HG03139 (cell line): ENCODE data around the gene FLT3.
A peak's percentile ranks its signal among the peaks of the same experiment; 100 is the strongest.
"Not testable (repeated sequence)": the region's sequence is repeated elsewhere in the genome, so short reads cannot be mapped to it uniquely, and the experiment has no call there.

Experiments used
- ATAC-seq: cut with Tn5 transposase; IDR thresholded peaks from one replicate; pipeline ENCODE4 v1.9.1; 2021; ENCODE audit not compliant: unreplicated experiment

FLT3 gene

DNA sequence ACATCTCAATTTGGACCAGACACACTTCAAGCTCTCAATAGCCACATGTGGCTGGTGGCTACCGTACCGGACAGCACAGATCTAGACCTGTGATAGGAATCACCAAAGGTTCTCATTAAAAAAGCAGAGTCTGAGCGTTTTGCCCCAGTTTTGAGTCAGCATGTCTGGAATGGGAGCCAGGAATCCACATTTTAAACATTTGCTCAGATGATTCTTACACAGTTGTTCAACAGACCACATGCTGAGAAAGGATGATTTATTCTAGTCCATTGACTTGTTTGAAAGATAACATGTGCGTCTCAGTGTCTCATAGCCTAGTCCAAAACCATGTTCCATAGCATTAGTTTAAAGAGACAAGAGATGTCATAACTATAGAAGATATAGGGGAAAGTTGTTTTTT is 53.4 kb downstream of the FLT3 start:
- no peak for ATAC-seq

DNA sequence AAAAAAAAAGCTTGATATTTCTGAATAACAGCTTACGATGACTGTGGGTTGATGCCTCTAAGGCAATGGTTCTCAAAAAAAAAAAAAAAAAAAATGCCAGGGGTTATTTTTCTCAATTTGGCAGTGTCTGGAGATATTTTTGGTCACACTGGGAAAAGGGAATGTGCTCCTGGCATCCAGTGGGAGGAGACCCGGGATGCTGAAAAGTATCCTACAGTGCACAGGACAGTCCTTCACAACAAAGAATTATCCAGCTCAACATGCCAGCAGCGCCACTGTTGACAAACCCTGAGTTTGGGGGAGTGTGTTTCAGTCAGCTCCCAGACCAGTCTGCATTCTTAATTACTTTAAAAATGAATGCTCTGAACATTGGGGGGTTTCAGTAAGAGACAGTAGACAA is 54.5 kb downstream of the FLT3 start:
- ATAC-seq, result no peak

DNA sequence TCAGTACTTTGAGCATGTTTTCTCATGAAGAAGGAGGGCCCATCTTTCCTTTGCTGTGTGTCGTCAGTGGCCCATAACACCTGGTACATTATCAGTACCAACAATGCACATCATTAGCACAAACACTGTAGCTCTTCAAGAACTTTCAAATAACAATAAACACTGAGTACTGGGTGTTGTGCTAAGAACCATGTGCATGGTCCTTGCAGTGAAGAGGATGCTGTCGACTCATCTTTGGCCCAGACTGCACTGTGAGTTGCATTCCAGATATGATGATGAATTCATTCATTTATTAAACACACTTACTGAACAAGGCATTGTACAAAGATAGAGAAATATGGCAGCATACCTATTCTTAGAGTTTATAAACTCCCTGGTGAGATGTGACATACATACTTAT is 55.8 kb downstream of the FLT3 start:
- no peak for ATAC-seq

DNA sequence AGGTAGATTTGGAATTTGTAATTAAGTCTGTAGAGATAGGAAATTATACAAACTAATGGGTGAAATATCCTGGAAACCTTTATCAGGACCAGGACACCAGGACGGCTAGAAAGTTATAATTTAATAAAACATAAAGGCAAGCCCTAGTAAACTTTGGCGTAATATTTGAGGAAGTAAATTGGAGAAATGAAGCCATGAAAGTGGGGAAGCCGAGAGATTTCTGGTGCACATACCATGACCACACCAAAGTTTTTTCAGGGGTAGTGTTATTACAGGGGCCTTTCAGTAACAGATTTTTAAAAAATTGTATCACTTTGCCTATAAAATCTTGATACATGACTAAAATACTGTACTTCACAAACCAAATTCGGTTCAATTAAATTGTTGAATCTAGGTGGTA is 57.2 kb downstream of the FLT3 start:
- ATAC-seq, result no peak

DNA sequence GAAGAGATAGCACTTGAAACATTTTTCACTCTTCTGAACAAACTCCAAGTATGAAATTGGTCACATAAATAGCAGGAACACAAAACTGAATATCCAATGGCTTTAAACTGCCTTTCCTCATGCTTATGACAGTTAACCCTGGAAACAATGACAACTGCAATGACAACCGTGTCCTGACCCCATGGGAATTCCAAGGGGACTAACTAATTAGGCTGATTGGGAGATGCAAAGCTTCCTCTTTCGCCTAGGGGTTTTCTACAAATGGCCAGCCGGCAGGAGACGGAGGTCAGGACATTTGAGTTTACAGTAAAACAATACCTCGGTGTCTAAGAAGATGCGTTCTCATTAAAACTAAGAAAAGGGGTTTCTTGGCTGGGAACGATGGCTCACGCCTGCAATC is 58.9 kb downstream of the FLT3 start:
- no peak for ATAC-seq

DNA sequence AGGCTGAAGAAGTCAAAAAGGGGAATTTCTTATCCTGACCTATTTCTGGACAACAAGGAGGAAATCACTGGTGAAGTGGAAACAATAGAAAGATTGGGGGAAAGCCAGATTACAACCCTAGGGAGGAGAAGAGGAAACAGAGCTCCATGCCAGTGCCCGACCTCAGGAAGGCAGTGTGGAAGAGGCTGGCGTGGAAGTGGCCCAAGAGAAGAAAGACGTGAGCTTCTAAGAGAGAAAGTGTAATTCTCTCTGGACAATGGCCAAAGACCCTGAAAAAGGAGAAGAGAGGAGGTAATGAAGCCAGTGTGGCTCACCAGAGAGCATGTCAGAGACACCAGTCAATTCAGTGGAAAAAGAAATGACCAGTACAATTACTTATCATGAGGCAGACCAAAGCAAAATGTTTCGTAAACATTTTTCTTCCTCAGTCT is 59.3 kb downstream of the FLT3 start:
- ATAC-seq, result no peak

DNA sequence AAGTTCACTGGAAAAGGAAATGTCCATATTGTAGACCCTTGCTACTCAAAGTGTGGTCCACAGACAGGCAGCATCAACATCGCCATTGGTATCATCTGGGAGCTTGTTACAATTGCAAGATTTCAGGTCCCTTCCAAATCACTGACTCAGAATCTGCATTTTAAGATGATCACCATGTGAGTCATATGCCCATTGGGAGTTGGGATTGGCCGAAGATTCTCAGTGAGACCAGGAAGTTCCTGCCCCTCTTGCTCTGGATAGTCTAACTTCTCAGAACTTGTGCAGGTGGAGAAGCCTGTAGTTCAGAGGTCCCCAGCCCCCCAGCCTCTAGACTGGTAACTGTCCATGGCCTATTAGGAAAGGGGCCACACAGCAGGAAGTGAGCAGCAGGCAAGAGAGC is 63.0 kb downstream of the FLT3 start:
- ATAC-seq, result no peak

DNA sequence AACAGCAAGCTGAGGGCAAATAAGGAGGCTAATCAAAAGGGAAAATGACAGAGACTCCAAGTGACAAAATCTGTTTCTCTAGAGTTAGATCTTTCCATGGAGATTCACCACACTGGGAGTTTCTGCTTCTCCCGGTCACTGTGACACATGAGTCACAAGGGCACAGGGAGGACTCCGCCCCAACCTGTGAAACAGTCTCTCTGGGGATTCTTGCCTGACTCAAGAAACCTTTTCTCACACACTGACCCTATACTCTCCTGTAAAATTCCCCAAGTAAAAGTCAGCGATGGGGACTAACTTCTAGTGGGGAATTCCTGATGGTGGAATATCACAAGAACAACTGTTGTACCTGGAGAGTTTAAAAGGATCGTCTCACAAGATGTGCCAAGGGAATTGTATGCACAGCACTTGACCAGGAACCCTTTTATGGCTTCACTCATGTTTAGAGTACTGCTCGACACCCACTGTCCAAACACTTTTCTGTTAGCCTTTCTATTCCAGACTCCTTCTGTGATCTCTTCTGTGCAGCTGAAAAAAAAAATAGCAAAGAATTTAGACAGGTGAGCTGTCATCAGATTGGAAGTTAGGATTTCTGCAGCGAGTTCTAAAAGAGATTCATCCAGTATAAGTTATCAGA is 65.1 kb downstream of the FLT3 start:
- ATAC-seq, result no peak

GRCh38 chr13:28033894-28034655 is 66.3 kb downstream of the FLT3 start:
- ATAC-seq, result no peak

DNA sequence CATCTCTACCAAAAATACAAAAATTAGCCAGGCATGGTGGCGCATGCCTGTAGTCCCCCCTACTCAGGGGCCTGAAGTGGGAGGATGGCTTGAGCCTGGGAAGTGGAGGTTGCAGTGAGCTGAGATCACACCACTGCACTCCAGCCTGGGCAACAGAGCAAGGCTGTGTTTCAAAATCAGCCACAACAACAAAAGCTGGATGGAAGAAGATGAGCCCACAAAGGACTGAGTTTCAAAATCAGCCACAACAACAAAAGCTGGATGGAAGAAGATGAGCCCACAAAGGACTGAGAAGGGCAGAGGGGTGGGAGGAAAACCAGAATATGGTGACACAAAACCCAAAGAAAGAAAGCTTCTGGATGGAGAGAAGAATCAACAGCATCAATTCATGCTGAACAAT is 67.9 kb downstream of the FLT3 start:
- ATAC-seq, result not testable (repeated sequence)

DNA sequence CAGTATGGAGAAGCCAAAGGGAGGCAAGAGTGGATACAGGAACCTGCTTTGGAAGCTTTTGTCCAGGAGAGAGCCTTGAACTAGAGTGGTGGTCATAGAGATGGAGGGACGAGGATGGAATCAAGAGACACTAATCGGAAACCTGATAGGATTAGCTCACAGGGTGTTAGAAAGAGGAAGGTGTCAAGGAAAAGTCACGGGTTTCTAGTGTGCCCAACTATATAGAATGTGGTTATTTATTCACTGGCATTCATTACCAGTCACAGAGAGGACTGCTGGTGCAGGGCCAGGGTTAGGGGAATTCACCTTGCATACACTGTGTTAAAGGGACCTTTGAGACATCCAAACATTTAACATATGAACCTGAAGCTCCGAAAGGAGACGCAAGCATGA is 68.5 kb downstream of the FLT3 start:
- no peak for ATAC-seq

- no peak for ATAC-seq
Measured at GRCh38 chr13:28031220-28031895, 69.0 kb downstream of the FLT3 start.

- ATAC-seq, result no peak
Measured at GRCh38 chr13:28027607-28028364, 72.6 kb downstream of the FLT3 start.

DNA sequence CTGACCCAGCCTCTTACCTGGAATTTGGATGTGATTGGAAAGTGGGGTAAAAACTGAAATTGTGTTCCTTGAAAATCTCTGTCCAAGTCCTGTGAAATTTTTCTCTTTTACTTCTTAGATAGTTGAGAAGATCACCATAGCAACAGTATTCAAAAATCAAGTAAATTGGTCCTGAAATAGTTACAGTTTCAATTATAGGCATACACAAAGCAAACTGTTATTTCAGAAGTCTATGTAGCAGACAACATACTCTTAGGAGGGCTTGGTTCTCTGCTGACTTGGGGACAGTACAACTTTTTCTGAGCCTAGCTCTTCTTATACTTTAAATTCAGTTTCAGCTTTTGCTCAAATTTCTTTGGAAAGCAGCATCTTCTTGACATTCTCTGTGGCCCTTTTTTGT is 73.3 kb downstream of the FLT3 start:
- ATAC-seq, result no peak

- ATAC-seq, result no peak
Measured at GRCh38 chr13:28026508-28026907, 73.9 kb downstream of the FLT3 start.

GRCh38 chr13:28022848-28023518 is 77.4 kb downstream of the FLT3 start:
- ATAC-seq, result no peak

DNA sequence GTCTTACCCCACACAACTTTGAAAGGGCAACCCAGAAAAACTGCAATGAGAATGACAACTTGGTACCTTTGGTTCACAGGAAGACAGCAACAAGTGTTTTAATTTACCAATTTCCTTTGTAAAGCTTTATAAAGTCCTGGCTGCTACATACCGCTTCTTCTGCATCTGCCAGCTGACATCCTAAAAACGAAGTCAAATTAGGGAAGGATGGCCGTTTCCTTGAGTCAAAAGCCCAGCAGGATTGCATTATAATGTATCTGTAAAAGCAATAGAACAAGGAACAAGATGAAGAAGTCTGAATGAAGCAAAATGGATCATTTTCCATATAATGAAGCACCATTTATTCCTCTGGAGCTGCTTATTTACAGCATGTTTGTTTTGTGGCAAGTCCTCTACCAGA is 86.1 kb downstream of the FLT3 start:
- no peak for ATAC-seq

DNA sequence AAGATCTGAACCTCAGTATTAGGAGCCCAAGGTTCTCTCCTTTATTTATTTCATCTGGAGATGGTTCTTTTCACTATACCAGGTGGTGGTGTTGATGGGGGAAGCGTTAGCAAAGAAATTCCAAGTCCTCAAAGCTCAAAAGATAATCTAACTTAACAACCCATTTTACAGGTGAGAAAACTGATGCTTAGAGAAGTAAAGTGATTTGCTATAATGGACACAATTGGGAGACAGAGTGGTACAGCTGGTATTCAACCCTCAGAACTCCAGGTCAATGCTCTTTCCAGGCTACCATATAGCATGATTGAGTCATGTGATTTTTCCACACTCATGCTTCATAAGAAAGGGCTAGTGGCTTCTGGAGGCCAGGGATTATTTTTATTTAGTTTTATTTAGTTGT is 86.9 kb downstream of the FLT3 start:
- ATAC-seq, result no peak

GRCh38 chr13:28012896-28013295 is 87.5 kb downstream of the FLT3 start:
- ATAC-seq, result peak; percentile 66

DNA sequence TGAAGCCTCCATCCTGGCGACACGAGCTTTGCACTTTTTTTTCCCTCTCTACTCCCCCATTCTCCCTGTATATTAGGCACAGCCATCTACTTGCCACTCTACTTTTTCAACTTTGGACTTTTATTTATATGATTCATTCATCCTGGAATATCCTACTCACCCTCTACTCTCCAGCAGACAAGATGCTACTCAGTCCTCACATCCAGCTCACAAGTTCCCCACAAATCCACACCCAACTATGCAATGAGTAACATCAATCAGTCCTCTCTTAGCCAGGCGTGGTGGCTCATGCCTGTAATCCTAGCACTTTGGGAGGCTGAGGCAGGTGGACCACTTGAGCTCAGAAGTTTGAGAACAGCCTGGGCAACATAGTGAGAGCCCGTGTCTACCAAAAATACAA is 88.0 kb downstream of the FLT3 start:
- no peak for ATAC-seq

- no peak for ATAC-seq
Measured at GRCh38 chr13:28010046-28010445, 90.3 kb downstream of the FLT3 start.
